HG03378 (cell line): ENCODE data around the gene ALOXE3.

Source experiments
- ATAC-seq: cut with Tn5 transposase; IDR thresholded peaks from one replicate; pipeline ENCODE4 v1.9.1; 2021; ENCODE audit warnings: mild to moderate bottlenecking, moderate library complexity; ENCODE audit not compliant: unreplicated experiment

ALOXE3 gene

DNA sequence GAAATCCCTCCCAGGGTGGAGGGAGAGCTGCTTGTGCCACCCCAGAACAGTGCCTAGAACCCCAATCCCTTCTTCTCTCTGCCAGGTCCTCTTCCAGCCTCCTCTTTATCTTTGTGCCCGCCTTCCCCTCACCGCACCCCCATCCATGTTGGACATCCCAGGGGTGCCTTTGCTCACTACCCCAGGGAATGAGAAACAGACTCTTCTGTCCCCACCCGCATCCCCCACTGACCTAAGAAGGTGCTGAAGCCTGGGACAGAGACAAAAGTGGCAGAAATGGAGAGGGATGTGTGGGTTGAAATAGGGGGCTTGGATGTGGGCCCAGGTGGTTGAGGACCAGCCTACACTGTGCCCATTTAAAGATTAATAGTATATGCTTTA lies 62.5 kb downstream of the ALOXE3 start:
- no peak for ATAC-seq

DNA sequence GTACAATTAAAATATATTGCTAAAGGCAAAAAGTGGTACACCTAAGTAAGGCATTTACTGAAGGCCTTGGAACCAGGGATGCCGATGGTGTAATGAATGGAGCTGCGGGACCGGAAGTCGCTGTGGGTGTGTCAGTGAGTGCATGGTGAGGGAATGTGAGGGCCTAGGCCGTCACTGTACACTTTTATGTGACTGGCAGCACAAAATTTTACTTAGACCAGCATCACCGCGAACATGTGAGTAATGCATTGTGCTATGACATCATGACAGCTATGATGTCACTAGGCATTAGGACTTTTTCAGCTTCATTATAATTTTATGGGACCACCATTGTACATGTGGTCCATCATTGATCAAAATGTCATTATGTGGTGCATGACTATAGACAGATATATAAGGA lies 64.7 kb downstream of the ALOXE3 start:
- ATAC-seq, result no peak

DNA sequence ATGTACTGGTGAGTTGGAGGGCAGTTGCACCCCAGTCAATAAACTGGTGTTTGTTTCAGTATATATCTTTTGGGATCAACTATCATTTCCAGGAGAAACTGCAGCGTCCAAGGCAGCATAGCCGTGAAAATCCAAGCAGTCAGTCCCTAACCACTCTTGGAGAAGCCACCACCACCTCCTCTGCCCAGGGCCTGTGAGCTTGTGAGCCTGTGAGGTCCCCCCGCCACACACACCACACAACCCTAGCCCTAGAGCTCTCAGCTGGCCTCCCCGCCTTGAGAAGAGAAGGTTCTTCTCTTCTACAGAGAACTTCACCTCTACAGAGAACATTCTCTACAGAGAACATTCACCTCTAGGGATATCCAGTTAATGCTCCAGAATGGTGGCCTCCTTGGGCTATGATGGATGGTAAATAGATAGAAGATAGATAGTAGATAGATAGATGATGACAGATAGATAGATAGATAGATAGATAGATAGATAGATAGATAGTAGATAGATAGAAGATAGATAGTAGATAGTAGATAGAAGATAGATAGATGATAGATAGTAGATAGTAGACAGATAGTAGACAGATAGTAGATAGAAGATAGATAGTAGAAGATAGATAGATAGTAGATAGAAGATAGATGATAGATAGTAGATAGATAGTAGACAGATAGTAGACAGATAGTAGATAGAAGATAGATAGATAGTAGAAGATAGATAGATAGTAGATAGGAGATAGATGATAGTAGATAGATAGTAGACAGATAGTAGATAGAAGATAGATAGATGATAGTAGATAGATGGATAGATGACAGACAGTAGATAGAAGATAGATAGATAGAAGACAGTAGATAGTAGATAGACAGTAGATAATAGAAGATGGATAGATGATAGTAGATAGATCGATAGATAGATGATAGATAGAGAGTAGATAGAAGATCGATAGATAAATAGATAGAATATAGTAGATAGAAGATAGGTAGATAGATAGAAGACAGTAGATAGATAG lies 65.8 kb downstream of the ALOXE3 start:
- ATAC-seq, result no peak

DNA sequence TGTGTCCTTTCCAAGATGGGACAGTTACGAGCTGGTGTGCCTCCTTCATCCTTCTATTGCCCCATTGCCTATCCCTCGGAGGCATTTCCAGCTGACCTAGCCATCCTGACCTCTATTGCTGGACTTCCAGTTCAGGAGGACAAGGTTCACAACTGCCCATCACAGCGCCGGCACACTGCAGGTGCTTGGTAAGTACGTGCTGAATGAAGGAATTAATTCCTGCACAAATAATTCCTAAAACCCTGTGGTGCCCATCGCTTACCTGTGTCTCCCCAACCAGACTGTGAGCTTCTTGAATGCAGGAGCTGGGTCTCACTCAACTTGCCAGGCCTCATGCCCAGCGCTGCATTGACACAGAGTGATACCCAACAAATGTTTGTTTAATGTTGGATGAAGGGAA lies 66.5 kb downstream of the ALOXE3 start:
- ATAC-seq, result no peak

DNA sequence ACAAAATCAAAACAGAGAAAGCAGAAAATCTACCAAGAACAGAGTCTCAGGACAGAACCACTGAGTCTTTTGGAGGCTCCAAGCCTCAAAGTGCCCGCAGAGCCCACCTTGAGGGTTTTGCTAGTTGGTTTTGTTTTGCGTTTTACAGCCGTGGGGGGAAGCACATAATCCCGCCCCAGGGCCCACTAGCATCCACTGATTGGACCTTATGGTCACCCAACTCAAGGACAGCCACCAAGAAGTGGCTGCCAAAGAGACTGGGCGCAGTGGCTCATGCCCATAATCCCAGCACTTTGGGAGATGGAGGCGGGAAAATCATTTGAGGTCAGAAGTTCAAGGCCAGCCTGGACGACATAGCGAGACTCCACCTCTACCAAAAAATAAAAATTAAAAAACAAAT lies 69.6 kb downstream of the ALOXE3 start:
- no peak for ATAC-seq

DNA sequence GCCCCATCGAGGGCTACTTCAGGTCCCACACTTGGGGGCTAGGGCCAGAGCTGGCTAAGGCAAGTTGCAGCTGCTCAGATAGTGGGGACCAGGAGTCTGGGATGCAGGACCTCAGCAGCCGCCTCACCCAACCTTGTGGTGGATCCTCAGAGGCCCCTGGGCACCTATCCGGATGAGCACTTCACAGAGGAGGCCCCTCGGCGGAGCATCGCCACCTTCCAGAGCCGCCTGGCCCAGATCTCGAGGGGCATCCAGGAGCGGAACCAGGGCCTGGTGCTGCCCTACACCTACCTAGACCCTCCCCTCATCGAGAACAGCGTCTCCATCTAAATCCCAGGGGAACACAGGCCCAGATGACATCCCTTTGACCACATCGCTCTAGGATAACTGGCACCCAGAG lies 70.1 kb downstream of the ALOXE3 start:
- ATAC-seq, result no peak

DNA sequence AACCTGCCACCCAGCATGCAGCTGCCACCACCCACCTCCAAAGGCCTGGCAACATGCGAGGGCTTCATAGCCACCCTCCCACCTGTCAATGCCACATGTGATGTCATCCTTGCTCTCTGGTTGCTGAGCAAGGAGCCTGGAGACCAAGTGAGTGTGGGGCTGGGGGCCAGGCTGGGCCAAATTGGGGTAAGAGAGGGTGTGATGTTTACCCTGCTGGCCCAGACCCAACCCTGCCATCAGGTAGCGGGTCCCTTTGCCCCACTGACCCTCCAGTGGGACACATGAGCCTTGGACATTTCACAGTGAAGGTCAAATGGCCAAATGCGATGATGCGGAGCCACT lies 70.6 kb downstream of the ALOXE3 start:
- ATAC-seq, result no peak

DNA sequence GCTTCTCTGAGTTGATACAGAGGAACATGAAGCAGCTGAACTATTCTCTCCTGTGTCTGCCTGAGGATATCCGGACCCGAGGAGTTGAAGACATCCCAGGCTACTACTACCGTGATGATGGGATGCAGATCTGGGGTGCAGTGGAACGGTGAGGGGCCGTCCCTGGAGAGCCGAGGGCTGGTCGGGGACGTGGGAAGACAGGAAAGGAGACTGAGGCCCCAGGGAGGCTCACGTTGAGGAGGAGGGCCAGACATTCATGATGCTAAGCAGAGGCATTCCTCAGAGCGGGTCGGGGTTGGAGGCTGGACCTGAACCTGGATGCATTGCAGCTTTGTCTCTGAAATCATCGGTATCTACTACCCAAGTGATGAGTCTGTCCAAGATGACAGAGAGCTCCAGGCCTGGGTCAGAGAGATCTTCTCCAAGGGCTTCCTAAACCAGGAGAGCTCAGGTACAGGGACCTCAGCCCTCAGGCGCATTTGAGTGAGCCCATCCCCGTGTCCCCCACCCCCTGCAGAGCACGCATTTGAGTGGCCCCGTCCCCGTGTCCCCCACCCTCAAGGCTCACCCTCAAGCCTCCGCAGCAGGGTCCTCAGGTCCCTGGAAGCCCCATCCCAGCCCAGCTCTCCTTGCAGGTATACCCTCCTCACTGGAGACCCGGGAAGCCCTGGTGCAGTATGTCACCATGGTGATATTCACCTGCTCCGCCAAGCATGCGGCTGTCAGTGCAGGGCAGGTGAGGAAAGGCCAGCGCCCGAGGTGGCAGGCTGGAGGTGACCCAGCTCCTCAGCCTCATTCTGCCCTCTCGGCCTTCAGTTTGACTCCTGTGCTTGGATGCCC lies 71.2 kb downstream of the ALOXE3 start:
- ATAC-seq, result no peak

DNA sequence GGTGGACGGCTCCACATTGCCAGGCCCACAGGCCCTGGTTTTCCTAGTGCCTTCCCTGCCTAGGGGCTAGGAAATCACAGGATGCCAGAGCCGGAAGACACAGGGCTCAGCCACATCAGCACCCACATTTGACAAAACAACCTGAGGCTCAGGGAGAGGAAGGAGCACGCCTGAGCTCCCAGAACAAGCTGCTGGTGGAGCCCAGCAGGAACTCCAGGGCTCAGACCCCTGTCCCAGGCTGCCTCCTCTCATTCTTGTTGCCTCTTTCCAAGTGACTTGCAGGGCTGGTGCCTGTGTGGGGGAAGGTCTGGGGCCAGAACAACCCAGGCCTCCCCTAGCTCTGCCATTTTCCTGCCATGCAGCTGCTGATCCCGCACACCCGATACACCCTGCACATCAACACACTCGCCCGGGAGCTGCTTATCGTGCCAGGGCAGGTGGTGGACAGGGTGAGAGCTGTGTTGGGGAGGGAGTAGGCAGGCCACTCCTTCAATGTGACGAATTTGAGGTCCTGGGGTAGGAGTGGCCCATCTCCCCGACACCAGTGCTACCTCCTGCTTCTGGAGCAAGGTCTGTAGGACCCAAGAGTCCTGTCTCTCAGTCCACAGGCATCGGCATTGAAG lies 71.9 kb downstream of the ALOXE3 start:
- ATAC-seq, result no peak
